Measurements from ENCODE around the gene ANKRD35. TPM values are rescaled to one million over a fixed set of nuclear protein-coding genes. Genes with fewer than 3 reads are reported as not detected.

Gene ANKRD35
- total and polyA plus RNA-seq, 9 of the 15 experiments (the other 6 are each of a cell fraction or from before 2014, with no cell fraction given) = 0.07 to 0.14 (median 0.07) TPM; not detected in 5

DNA sequence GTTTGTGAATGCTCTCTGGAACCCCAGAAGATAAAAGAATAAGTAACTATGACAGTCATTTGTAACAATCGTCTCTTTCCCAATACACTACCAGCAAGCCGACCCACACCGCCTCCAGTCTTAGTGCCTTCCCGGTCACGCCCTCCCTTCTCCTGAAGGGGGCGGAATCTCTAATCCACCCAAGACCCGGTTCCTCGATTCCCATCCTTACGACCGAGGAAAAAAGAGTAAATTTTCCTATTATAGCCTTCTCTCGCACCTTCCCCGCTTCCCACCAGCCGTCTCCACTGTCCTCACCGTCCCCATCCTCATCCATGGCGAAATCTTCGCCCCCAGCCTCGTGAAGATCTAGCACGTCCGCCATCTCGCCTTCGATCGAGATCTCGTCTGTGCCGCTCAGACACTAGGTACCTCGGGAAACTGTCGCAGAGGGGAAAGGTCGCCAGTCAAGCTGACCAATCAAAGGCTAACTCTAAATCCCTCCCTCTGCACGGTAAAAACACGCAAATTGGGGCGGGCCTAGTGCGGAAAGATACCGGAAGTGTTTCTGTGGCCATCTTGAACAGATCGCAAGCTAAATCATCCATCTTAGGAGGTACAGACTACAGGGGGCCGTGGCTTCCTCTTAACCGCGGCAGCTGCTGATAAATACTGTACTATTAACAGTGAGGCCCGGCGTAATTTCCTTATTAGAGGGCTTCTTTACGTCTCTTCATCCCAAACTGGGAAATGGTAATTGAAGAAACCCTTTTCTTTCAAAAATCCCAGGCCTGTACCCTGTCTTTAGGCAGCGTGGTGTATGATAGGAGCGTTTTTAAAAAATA, 41.6 kb upstream of the ANKRD35 start, which contains the start of gene RBM8A (continued):
- TF ChIP-seq NUFIP1 (IDR thresholded peaks at IDR 0.05; ENCODE audit: partially characterized antibody) = peak; percentile 31
- TF ChIP-seq, protein P1, sequence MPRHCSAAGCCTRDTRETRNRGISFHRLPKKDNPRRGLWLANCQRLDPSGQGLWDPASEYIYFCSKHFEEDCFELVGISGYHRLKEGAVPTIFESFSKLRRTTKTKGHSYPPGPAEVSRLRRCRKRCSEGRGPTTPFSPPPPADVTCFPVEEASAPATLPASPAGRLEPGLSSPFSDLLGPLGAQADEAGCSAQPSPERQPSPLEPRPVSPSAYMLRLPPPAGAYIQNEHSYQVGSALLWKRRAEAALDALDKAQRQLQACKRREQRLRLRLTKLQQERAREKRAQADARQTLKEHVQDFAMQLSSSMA (CRISPR knock-in tag; IDR thresholded peaks at IDR 0.05) = peak; percentile 68; the same call in 1 of the 2 replicates
- TF ChIP-seq, protein P2, sequence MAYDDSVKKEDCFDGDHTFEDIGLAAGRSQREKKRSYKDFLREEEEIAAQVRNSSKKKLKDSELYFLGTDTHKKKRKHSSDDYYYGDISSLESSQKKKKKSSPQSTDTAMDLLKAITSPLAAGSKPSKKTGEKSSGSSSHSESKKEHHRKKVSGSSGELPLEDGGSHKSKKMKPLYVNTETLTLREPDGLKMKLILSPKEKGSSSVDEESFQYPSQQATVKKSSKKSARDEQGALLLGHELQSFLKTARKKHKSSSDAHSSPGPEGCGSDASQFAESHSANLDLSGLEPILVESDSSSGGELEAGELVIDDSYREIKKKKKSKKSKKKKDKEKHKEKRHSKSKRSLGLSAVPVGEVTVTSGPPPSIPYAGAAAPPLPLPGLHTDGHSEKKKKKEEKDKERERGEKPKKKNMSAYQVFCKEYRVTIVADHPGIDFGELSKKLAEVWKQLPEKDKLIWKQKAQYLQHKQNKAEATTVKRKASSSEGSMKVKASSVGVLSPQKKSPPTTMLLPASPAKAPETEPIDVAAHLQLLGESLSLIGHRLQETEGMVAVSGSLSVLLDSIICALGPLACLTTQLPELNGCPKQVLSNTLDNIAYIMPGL (CRISPR knock-in tag; IDR thresholded peaks at IDR 0.05) = peak; percentile 73
- TF ChIP-seq, protein P3, sequence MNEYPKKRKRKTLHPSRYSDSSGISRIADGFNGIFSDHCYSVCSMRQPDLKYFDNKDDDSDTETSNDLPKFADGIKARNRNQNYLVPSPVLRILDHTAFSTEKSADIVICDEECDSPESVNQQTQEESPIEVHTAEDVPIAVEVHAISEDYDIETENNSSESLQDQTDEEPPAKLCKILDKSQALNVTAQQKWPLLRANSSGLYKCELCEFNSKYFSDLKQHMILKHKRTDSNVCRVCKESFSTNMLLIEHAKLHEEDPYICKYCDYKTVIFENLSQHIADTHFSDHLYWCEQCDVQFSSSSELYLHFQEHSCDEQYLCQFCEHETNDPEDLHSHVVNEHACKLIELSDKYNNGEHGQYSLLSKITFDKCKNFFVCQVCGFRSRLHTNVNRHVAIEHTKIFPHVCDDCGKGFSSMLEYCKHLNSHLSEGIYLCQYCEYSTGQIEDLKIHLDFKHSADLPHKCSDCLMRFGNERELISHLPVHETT (CRISPR knock-in tag; conservative IDR thresholded peaks at IDR 0.05 in 1 of 2, IDR thresholded peaks at IDR 0.05 in 1 of 2) = peak in 1 of 2 experiments; percentile 63; a peak in 2 of 4 replicates
- peak; percentile 43 to 51; a peak in 3 of 4 replicates for TF ChIP-seq NRF1 (conservative IDR thresholded peaks at IDR 0.05 in 1 of 2, IDR thresholded peaks at IDR 0.05 in 1 of 2)
- 0 out of 2 replicates have a peak, but pooled peaks have one; percentile 22 for TF ChIP-seq ZNF316 (IDR thresholded peaks at IDR 0.05)
- peak; percentile 81 for TF ChIP-seq ARHGAP35 (IDR thresholded peaks at IDR 0.05; ENCODE audit: partially characterized antibody)
- peak; percentile 58; the same call in 1 of the 2 replicates for TF ChIP-seq SMARCC2 (IDR thresholded peaks at IDR 0.05; ENCODE audit: low read depth)
- TF ChIP-seq XRCC3 (IDR thresholded peaks at IDR 0.05) = no peak
- peak; percentile 71; the same call in 1 of the 2 replicates for TF ChIP-seq MIER1 (IDR thresholded peaks at IDR 0.05; ENCODE audit: low read depth)
- TF ChIP-seq SETDB1 (IDR thresholded peaks at IDR 0.05; ENCODE audit: low read length) = no peak
- peak; percentile 52; the same call in 1 of the 2 replicates for TF ChIP-seq ETV1 (tag; conservative IDR thresholded peaks at IDR 0.05; ENCODE audit: low read depth)
- peak; percentile 17; the same call in 1 of the 2 replicates for TF ChIP-seq DMBX1 (CRISPR knock-in tag; IDR thresholded peaks at IDR 0.05; ENCODE audit: borderline replicate concordance)
- TF ChIP-seq, protein P4, sequence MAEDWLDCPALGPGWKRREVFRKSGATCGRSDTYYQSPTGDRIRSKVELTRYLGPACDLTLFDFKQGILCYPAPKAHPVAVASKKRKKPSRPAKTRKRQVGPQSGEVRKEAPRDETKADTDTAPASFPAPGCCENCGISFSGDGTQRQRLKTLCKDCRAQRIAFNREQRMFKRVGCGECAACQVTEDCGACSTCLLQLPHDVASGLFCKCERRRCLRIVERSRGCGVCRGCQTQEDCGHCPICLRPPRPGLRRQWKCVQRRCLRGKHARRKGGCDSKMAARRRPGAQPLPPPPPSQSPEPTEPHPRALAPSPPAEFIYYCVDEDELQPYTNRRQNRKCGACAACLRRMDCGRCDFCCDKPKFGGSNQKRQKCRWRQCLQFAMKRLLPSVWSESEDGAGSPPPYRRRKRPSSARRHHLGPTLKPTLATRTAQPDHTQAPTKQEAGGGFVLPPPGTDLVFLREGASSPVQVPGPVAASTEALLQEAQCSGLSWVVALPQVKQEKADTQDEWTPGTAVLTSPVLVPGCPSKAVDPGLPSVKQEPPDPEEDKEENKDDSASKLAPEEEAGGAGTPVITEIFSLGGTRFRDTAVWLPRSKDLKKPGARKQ (CRISPR knock-in tag; IDR thresholded peaks at IDR 0.05) = no peak
- TF ChIP-seq, protein P5, sequence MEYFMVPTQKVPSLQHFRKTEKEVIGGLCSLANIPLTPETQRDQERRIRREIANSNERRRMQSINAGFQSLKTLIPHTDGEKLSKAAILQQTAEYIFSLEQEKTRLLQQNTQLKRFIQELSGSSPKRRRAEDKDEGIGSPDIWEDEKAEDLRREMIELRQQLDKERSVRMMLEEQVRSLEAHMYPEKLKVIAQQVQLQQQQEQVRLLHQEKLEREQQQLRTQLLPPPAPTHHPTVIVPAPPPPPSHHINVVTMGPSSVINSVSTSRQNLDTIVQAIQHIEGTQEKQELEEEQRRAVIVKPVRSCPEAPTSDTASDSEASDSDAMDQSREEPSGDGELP (CRISPR knock-in tag; IDR thresholded peaks at IDR 0.05; ENCODE audit: borderline replicate concordance) = peak; percentile 82
- peak; percentile 91 for TF ChIP-seq LCOR (CRISPR knock-in tag; IDR thresholded peaks at IDR 0.05)
- no peak for TF ChIP-seq HDGF (IDR thresholded peaks at IDR 0.05)
- TF ChIP-seq FOXA3 (CRISPR knock-in tag; conservative IDR thresholded peaks at IDR 0.05 in 1 of 2, IDR thresholded peaks at IDR 0.05 in 1 of 2) = no peak
- peak; percentile 41 for TF ChIP-seq NEUROD1 (IDR thresholded peaks at IDR 0.05; ENCODE audit: borderline replicate concordance, low read depth, low read length, partially characterized antibody)
- TF ChIP-seq HNRNPLL (IDR thresholded peaks at IDR 0.05; ENCODE audit: low read depth, low read length, poor library complexity, severe bottlenecking) = peak; percentile 83
